HEK293 (cell line): ENCODE results near the gene IL31RA.

Source experiments
- CTCF ChIA-PET: fragments of 350-600 bp; formaldehyde crosslinking; extraction: SDS; loops from one replicate; lab custom pipeline; 2021; ENCODE audit warnings: antibody characterized with exemption; lab: Yijun Ruan, JAX
- POLR2A ChIA-PET: fragments of 300-600 bp; formaldehyde crosslinking; extraction: SDS; loops from one replicate; lab custom pipeline; 2020; ENCODE audit warnings: antibody characterized with exemption, inconsistent platforms; lab: Yijun Ruan, JAX
- H3K27ac ChIP-seq: fragments of 200-500 bp; sonication (Bioruptor generic); 2 replicates; pipeline ENCODE4 v1.5.1; 2014; ENCODE audit warnings: low read depth, low read length, control low read depth, inconsistent platforms; ENCODE audit errors: extremely low read depth
- H3K36me3 ChIP-seq, 2 experiments: fragments of 200-500 bp in 1 of 2; sonication (Bioruptor generic) in 1 of 2; 1 replicate in 1 of 2; 2 replicates in 1 of 2; pipeline ENCODE4 v1.5.1; 2014 to 2017; ENCODE audit warnings: inconsistent platforms in 2 of 2, low read length in 2 of 2; ENCODE audit not compliant: control insufficient read depth in 2 of 2, insufficient read depth in 1 of 2
- H3K4me1 ChIP-seq: fragments of 200-500 bp; sonication (Bioruptor generic); 2 replicates; pipeline ENCODE4 v1.5.1; 2014; ENCODE audit warnings: mild to moderate bottlenecking, low read length, inconsistent platforms; ENCODE audit not compliant: control insufficient read depth, insufficient read depth
- H3K4me3 ChIP-seq: 2 replicates; pipeline ENCODE4 v1.5.1; 2011; ENCODE audit warnings: low read depth, mild to moderate bottlenecking, control low read depth, low read length, moderate library complexity
- H3K9me3 ChIP-seq: fragments of 200-500 bp; sonication (Bioruptor generic); 2 replicates; pipeline ENCODE4 v1.5.1; 2014; ENCODE audit warnings: low read depth, low read length, inconsistent platforms; ENCODE audit not compliant: control insufficient read depth, insufficient read depth
- GLI2 ChIP-seq: fragments of 450-650 bp; formaldehyde crosslinking; IDR thresholded peaks from 2 replicates; pipeline ENCODE4; 2017; ENCODE audit warnings: missing biosample characterization, missing genetic modification characterization, low read depth, borderline replicate concordance
- GLIS2 ChIP-seq: fragments of 450-650 bp; formaldehyde crosslinking; IDR thresholded peaks from 2 replicates; pipeline ENCODE4 v1.5.1; 2016; ENCODE audit warnings: missing biosample characterization, missing genetic modification characterization
- HOXD13 ChIP-seq: sonication (generic); formaldehyde crosslinking; IDR thresholded peaks from 2 replicates; pipeline ENCODE4 v1.8.0; 2022; ENCODE audit warnings: missing genetic modification reagents, borderline replicate concordance
- KLF17 ChIP-seq: fragments of 450-650 bp; formaldehyde crosslinking; IDR thresholded peaks from 2 replicates; pipeline ENCODE4 v1.5.1; 2016; ENCODE audit warnings: missing biosample characterization, missing genetic modification characterization
- MEIS1 ChIP-seq: sonication (generic); formaldehyde crosslinking; IDR thresholded peaks from 2 replicates; pipeline ENCODE4 v1.8.1; 2022; ENCODE audit warnings: missing genetic modification reagents, mild to moderate bottlenecking, borderline replicate concordance
- PRDM1 ChIP-seq: fragments of 450-650 bp; formaldehyde crosslinking; IDR thresholded peaks from 2 replicates; pipeline ENCODE4; 2016; ENCODE audit warnings: missing biosample characterization, missing genetic modification characterization
- TSHZ1 ChIP-seq: fragments of 450-650 bp; formaldehyde crosslinking; IDR thresholded peaks from 2 replicates; pipeline ENCODE4 v1.5.1; 2016; ENCODE audit warnings: missing biosample characterization, missing genetic modification characterization, borderline replicate concordance
- ZNF10 ChIP-seq: fragments of 450-650 bp; formaldehyde crosslinking; IDR thresholded peaks from 2 replicates; pipeline ENCODE4 v1.5.1; 2017; ENCODE audit warnings: missing biosample characterization, missing genetic modification characterization
- ZNF121 ChIP-seq: fragments of 450-650 bp; formaldehyde crosslinking; IDR thresholded peaks from 2 replicates; pipeline ENCODE4 v1.5.1; 2016; ENCODE audit warnings: missing biosample characterization, missing genetic modification characterization
- ZNF133 ChIP-seq: fragments of 450-650 bp; formaldehyde crosslinking; IDR thresholded peaks from 2 replicates; pipeline ENCODE4 v1.5.1; 2016; ENCODE audit warnings: missing biosample characterization, missing genetic modification characterization
- ZNF157 ChIP-seq: fragments of 450-650 bp; formaldehyde crosslinking; IDR thresholded peaks from 2 replicates; pipeline ENCODE4 v1.5.1; 2016; ENCODE audit warnings: missing biosample characterization, missing genetic modification characterization
- ZNF214 ChIP-seq: fragments of 450-650 bp; formaldehyde crosslinking; IDR thresholded peaks from 2 replicates; pipeline ENCODE4 v1.5.1; 2017; ENCODE audit warnings: missing biosample characterization, mild to moderate bottlenecking, missing genetic modification characterization, borderline replicate concordance
- ZNF510 ChIP-seq: fragments of 450-650 bp; formaldehyde crosslinking; IDR thresholded peaks from 2 replicates; pipeline ENCODE4 v1.5.1; 2018; ENCODE audit warnings: mild to moderate bottlenecking, missing genetic modification characterization, missing biosample characterization; ENCODE audit not compliant: insufficient replicate concordance
- ZNF677 ChIP-seq: fragments of 450-650 bp; IDR thresholded peaks from 2 replicates; pipeline ENCODE4 v1.5.0; 2018; ENCODE audit warnings: missing biosample characterization, mild to moderate bottlenecking, missing genetic modification characterization, moderate library complexity
- ZSCAN16 ChIP-seq: fragments of 450-650 bp; formaldehyde crosslinking; IDR thresholded peaks from 2 replicates; pipeline ENCODE4 v1.5.1; 2016; ENCODE audit warnings: missing biosample characterization, missing genetic modification characterization
- TF ChIP-seq, protein P1 (sequence below): IDR thresholded peaks from 2 replicates; pipeline ENCODE4 v1.6.1; 2011; ENCODE audit warnings: mild to moderate bottlenecking, low read depth, low read length, borderline replicate concordance

Gene IL31RA

GRCh38 chr5:55895346-55895745 lies 44.2 kb downstream of the IL31RA start (continued):
- TF ChIP-seq, protein P1, sequence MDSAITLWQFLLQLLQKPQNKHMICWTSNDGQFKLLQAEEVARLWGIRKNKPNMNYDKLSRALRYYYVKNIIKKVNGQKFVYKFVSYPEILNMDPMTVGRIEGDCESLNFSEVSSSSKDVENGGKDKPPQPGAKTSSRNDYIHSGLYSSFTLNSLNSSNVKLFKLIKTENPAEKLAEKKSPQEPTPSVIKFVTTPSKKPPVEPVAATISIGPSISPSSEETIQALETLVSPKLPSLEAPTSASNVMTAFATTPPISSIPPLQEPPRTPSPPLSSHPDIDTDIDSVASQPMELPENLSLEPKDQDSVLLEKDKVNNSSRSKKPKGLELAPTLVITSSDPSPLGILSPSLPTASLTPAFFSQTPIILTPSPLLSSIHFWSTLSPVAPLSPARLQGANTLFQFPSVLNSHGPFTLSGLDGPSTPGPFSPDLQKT, result no peak
- TF ChIP-seq ZNF157 (tag by site-specific recombination), result no peak
- TF ChIP-seq HOXD13, result no peak
- TF ChIP-seq, all 188 proteins: peak for 0

GRCh38 chr5:55896238-55896637 lies 45.1 kb downstream of the IL31RA start:
- no peaks in the 10 kb centered on the region for H3K36me3 ChIP-seq
- CTCF ChIA-PET, result interaction anchor here (0.6 to 0.7 kb wide), 3 partner anchors 14 to 339 kb away, joined by 3 to 4 read pairs (median 3); no protein-coding TSS in a partner anchor
- TF ChIP-seq TSHZ1, result no peak
- TF ChIP-seq ZNF133, result 0 out of 2 replicates have a peak, but pooled peaks have one; percentile 0
- no peak for TF ChIP-seq GLIS2 (tag by site-specific recombination)
- no peak for TF ChIP-seq ZNF121
- TF ChIP-seq, all 188 proteins: peak for 1
- H3K4me1 ChIP-seq, result no peaks in the 10 kb centered on the region
- POLR2A ChIA-PET, result no interaction called here
- no peak overlapping the region for H3K27ac ChIP-seq
- H3K9me3 ChIP-seq, result no peaks in the 10 kb centered on the region
- H3K4me3 ChIP-seq, result no peak overlapping the region

GRCh38 chr5:55896663-55897062 lies 45.5 kb downstream of the IL31RA start:
- POLR2A ChIA-PET, result no interaction called here
- no peak for TF ChIP-seq PRDM1 (tag by site-specific recombination)
- TF ChIP-seq KLF17 (tag by site-specific recombination), result peak; percentile 56
- no peak for TF ChIP-seq ZNF510
- TF ChIP-seq, all 188 proteins: peak for 1
- Histone ChIP-seq H3K4me3 (no peak overlapping the region), H3K27ac (no peak overlapping the region), H3K4me1 (no peaks in the 10 kb centered on the region), H3K9me3 (no peaks in the 10 kb centered on the region), H3K36me3 (no peaks in the 10 kb centered on the region)
- CTCF ChIA-PET, result no interaction called here

DNA sequence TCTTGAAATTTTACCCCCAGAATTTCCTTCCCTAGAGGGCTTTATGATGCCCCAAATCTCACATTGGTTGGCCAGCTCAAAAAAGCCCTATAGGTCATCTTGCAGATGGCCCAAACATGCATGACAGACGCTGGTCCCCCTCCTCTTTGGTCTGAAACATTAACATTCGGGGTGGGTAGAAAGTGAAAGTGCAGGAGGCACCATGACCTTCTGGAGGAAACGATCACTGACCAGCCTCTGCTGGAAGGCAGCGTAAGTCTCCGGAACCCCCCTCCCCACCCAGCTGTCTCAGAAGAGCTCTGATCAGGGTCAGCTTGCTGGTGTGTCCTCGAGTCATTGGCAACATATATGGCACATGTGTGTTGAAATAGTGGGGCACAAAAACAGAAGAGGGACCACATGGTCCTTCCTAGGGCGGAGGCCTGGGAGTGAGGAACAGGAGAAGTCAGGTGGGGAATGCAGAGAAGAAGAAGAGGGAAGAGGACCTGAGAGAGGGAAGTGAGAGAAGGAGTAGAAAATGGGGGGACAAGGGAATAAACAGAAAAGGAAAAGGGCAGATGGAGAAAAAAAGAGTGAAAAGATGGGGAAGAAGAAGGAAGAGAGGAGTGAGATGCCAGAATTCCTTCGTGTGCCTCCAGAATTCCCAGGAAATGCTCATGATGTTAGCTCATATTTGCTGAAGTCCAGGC lies 46.2 kb downstream of the IL31RA start:
- Histone ChIP-seq H3K27ac (no peak overlapping the region), H3K36me3 (no peaks in the 10 kb centered on the region), H3K9me3 (no peaks in the 10 kb centered on the region), H3K4me3 (no peak overlapping the region), H3K4me1 (no peaks in the 10 kb centered on the region)
- ChIA-PET CTCF (no interaction called here), POLR2A (no interaction called here)
- TF ChIP-seq ZNF677 (tag by site-specific recombination), result no peak
- no peak for TF ChIP-seq ZNF10
- no peak for TF ChIP-seq GLI2 (tag by site-specific recombination)
- no peak for TF ChIP-seq MEIS1
- no peak for TF ChIP-seq ZNF214
- no peak for TF ChIP-seq ZSCAN16 (tag by site-specific recombination)
